DND-41 (cell line): Measurements from ENCODE around the gene ZFHX3.

Experiments used
- EZH2 ChIP-seq: IDR thresholded peaks from 3 replicates; pipeline ENCODE4 v1.6.1; 2012; ENCODE audit warnings: borderline replicate concordance, low read depth, mild to moderate bottlenecking, moderate library complexity, low read length, inconsistent platforms; ENCODE audit not compliant: severe bottlenecking
- TF ChIP-seq, protein P1 (sequence below): IDR thresholded peaks from 2 replicates; pipeline ENCODE4 v1.5.1; 2012; ENCODE audit warnings: borderline replicate concordance, low read length, moderate library complexity, mild to moderate bottlenecking; ENCODE audit not compliant: poor library complexity, severe bottlenecking; ENCODE audit errors: extremely low read depth

DNA sequence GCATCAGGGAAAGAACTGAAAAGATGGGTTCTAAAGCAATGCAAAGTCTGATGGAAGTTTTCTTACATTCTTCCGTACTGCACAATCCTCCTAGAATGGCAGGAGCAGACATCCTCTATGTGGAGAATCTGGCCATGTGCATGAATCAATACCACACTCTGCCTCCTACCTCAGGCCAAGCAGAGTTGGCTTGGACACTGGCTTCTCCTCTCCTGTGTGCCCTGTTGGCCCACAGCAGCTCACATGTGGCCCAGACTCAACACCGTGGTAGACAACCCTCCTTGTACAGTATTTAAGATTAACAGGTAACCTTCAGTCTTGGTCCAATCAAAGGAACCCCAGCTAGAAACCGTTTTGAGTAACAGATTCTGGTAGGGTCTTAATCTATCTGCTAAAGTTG lies 101.9 kb downstream of the ZFHX3 start:
- TF ChIP-seq, protein P1, sequence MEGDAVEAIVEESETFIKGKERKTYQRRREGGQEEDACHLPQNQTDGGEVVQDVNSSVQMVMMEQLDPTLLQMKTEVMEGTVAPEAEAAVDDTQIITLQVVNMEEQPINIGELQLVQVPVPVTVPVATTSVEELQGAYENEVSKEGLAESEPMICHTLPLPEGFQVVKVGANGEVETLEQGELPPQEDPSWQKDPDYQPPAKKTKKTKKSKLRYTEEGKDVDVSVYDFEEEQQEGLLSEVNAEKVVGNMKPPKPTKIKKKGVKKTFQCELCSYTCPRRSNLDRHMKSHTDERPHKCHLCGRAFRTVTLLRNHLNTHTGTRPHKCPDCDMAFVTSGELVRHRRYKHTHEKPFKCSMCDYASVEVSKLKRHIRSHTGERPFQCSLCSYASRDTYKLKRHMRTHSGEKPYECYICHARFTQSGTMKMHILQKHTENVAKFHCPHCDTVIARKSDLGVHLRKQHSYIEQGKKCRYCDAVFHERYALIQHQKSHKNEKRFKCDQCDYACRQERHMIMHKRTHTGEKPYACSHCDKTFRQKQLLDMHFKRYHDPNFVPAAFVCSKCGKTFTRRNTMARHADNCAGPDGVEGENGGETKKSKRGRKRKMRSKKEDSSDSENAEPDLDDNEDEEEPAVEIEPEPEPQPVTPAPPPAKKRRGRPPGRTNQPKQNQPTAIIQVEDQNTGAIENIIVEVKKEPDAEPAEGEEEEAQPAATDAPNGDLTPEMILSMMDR = no peak
- no peak for TF ChIP-seq EZH2
